GM12865 (cell line): ENCODE results near the gene TRIM40.
"Not testable (repeated sequence)": the region's sequence is repeated elsewhere in the genome, so short reads cannot be mapped to it uniquely, and the experiment has no call there.

Experiments used
- DNase-seq: peaks from one replicate; pipeline ENCODE4 v3.0.0; 2010; ENCODE audit warnings: low read depth
- H3K4me3 ChIP-seq: 2 replicates; pipeline ENCODE4 v1.5.1; 2011; ENCODE audit warnings: mild to moderate bottlenecking, low read depth, low read length, control low read depth
- TF ChIP-seq, protein P1 (sequence below): IDR thresholded peaks from 2 replicates; pipeline ENCODE4 v1.5.1; 2011; ENCODE audit warnings: low read length, control low read depth, low read depth, inconsistent platforms; ENCODE audit not compliant: insufficient read depth; ENCODE audit errors: missing control alignments

Gene TRIM40

GRCh38 chr6:30113841-30114240 lies 22.1 kb upstream of the TRIM40 start:
- TF ChIP-seq, protein P1, sequence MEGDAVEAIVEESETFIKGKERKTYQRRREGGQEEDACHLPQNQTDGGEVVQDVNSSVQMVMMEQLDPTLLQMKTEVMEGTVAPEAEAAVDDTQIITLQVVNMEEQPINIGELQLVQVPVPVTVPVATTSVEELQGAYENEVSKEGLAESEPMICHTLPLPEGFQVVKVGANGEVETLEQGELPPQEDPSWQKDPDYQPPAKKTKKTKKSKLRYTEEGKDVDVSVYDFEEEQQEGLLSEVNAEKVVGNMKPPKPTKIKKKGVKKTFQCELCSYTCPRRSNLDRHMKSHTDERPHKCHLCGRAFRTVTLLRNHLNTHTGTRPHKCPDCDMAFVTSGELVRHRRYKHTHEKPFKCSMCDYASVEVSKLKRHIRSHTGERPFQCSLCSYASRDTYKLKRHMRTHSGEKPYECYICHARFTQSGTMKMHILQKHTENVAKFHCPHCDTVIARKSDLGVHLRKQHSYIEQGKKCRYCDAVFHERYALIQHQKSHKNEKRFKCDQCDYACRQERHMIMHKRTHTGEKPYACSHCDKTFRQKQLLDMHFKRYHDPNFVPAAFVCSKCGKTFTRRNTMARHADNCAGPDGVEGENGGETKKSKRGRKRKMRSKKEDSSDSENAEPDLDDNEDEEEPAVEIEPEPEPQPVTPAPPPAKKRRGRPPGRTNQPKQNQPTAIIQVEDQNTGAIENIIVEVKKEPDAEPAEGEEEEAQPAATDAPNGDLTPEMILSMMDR, result no peak

GRCh38 chr6:30116724-30117123 lies 19.2 kb upstream of the TRIM40 start:
- TF ChIP-seq, protein P1, result no peak
- DNase-seq, result no peak
- no peak overlapping the region for H3K4me3 ChIP-seq

More at GRCh38 chr6:30113841-30114240, 22.1 kb upstream of the TRIM40 start:
- no peak overlapping the region for H3K4me3 ChIP-seq
- no peak for DNase-seq

DNA sequence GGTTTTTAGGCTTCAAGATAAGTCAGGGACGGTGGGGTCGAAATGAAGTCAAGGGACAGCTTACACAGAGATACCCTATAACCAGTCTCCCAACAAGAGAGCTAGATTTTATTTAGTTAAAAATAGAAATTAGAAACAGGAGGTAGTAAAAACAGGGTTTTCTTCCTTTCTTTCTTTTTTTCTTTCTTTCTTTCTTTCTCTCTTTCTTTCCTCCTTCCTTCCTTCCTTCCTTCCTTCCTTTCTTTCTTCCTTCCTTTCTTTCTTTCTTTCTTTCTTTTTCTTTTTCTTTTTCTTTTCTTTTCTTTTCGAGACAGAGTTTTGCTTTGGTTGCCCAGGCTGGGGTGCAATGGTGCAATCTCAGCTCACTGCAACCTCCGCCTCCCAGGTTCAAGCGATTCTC lies 17.2 kb upstream of the TRIM40 start:
- not testable (repeated sequence) for DNase-seq, H3K4me3 ChIP-seq

- TF ChIP-seq, protein P1, result no peak
- DNase-seq, result no peak
- H3K4me3 ChIP-seq, result no peak overlapping the region
Observed at GRCh38 chr6:30121446-30122366, 14.2 kb upstream of the TRIM40 start.

DNA sequence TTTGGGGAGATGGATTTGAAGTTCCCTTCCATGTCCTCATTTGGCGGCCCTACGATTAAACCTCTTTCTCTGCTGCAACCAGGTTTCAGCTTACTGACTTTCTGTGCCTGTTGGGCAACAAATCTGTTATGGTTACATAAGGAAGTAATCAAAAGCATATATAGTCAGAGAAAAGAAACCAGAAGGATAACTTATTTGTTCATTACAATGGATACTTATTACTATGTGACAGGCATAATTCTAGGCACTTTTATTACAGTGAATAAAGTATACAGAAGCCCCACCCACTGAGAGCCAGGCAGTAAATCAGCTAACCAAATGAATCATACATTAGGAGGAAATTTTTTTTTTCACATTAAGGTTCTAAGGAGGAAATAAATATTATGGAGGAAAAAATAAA lies 13.4 kb upstream of the TRIM40 start:
- TF ChIP-seq, protein P1, result no peak
- DNase-seq, result no peak
- no peak overlapping the region for H3K4me3 ChIP-seq

DNA sequence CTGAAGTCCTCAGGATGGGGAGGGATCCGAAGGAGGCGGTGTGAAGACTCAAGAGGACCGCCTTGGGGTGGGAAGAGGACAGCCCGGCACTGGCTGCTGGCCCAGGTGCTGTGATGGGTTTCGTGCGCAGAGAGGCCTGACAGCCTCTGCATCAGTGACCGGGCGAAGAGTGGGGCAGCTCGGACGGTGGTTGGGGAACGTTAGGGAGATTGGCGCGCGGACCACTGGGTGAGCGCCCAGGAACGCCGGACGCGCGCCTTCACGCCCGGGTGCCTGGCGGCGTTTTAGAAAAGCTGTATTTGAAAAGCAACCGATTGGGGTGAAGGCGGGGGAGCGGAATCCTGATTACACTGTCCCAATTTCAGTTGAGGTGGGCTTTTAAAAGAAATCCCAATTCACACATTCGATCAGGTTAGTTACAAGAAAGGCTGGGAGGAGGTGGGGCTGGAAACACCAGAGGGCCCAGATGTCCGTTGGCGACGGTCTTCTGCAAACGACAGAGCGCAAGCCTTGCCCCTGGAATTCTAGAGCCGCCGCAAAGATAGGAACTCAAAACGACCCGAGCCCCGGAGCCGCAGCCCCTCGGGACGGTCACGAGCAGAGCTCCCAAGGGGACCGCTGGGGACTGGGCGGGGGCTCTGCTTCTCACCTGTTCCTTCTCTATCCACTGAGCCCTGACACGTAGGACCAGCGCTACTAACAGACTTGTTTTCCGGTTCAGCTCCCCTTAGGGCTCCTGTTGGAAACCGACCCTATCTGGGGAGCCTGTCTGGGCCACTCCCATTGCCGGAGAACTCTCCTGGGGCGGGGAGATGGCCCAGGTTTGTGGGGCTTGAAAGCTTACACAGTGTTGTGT lies 8.5 kb upstream of the TRIM40 start:
- H3K4me3 ChIP-seq, result no peak overlapping the region
- no peak for DNase-seq

More for the DNA sequence above, 8.5 kb upstream of the TRIM40 start:
- TF ChIP-seq, protein P1, result no peak
